B cell (primary cell): Measurements from ENCODE around the gene KLHL30. TPM values are rescaled to one million over a fixed set of nuclear protein-coding genes. Genes with fewer than 3 reads are reported as not detected.

Experiments used
- ATAC-seq: fragments of 200-7000 bp; cut with Tn5 transposase; one replicate; pipeline ENCODE4 v1.10.0; 2021; ENCODE audit warnings: low read depth, mild to moderate bottlenecking, moderate number of reproducible peaks, moderate library complexity
- CTCF ChIA-PET: fragments of 350-600 bp; sonication (Branson Sonifier 250); formaldehyde crosslinking; loops from one replicate; lab custom pipeline; 2021; ENCODE audit warnings: antibody characterized with exemption, inconsistent platforms; lab: Charles Lee
- POLR2A ChIA-PET: fragments of 350-600 bp; sonication (Branson Sonifier 250); formaldehyde crosslinking; loops from one replicate; lab custom pipeline; 2021; ENCODE audit warnings: antibody characterized with exemption; lab: Charles Lee
- DNase-seq: peaks from one replicate; pipeline ENCODE4 v3.0.0; 2013
- H2AFZ ChIP-seq: 2 replicates; pipeline ENCODE4 v1.6.1; 2012; ENCODE audit warnings: mild to moderate bottlenecking, low read depth, low read length; ENCODE audit not compliant: insufficient read depth, poor library complexity, severe bottlenecking
- H3K27ac ChIP-seq, 2 donors: 1 replicate in 1 of 2; 2 replicates in 1 of 2; pipeline ENCODE4 v1.5.1; 2012 to 2013; ENCODE audit warnings: low read length in 2 of 2, mild to moderate bottlenecking in 2 of 2, moderate library complexity in 1 of 2
- H3K27me3 ChIP-seq, 4 experiments: fragments of 200-600 bp in 1 of 4; sonication (generic) in 1 of 4; replicated peaks in 1 of 4; 1 replicate in 2 of 4; 2 replicates in 2 of 4; pipeline versions ENCODE4 v1.6.1 to v1.7.0; 2013 to 2016; ENCODE audit warnings: low read length in 3 of 4, mild to moderate bottlenecking in 2 of 4, mixed read lengths in 1 of 4, moderate library complexity in 1 of 4; ENCODE audit not compliant: insufficient read depth in 4 of 4, control insufficient read depth in 3 of 4; ENCODE audit errors: control extremely low read depth in 1 of 4
- H3K36me3 ChIP-seq, 2 experiments: replicated peaks in 1 of 2; 1 replicate in 1 of 2; 2 replicates in 1 of 2; pipeline versions ENCODE4 v1.6.1 to v1.7.1; 2013; ENCODE audit warnings: low read length in 1 of 2; ENCODE audit not compliant: insufficient read depth in 2 of 2, control insufficient read depth in 1 of 2; ENCODE audit errors: control extremely low read depth in 1 of 2, extremely low read depth in 1 of 2
- H3K4me1 ChIP-seq, 2 donors: fragments of 200-600 bp in 1 of 2; sonication (generic) in 1 of 2; 1 replicate in 1 of 2; 2 replicates in 1 of 2; pipeline versions ENCODE4 v1.5.1 to v1.6.1; 2013 to 2017; ENCODE audit warnings: low read length in 2 of 2; ENCODE audit not compliant: control insufficient read depth in 2 of 2, insufficient read depth in 2 of 2
- H3K4me2 ChIP-seq: replicated peaks from 2 replicates; pipeline ENCODE3; 2012; ENCODE audit warnings: mild to moderate bottlenecking, low read depth, low read length; ENCODE audit not compliant: poor library complexity, severe bottlenecking
- H3K4me3 ChIP-seq, 5 experiments: fragments of 200-600 bp in 1 of 5; sonication (generic) in 1 of 5; 1 replicate in 3 of 5; 2 replicates in 2 of 5; pipeline versions ENCODE4 v1.5.1 to v1.7.0; 2011 to 2016; ENCODE audit warnings: low read length in 4 of 5, mild to moderate bottlenecking in 4 of 5, low read depth in 2 of 5, control low read depth in 1 of 5, moderate library complexity in 1 of 5; ENCODE audit not compliant: insufficient read depth in 1 of 5; ENCODE audit errors: control extremely low read depth in 1 of 5, extremely low read depth in 1 of 5
- H3K79me2 ChIP-seq: fragments of 200-600 bp; sonication (generic); one replicate; pipeline ENCODE4 v1.6.0; 2016; ENCODE audit warnings: low read length; ENCODE audit not compliant: control insufficient read depth, insufficient read depth
- H3K9ac ChIP-seq: fragments of 200-600 bp; sonication (generic); 2 replicates; pipeline ENCODE4 v1.6.1; 2017; ENCODE audit warnings: mild to moderate bottlenecking, low read length, moderate library complexity
- H3K9me3 ChIP-seq, 3 donors: one replicate each; pipeline versions ENCODE4 v1.6.1 to v1.7.1; 2013; ENCODE audit warnings: low read length in 2 of 3; ENCODE audit not compliant: control insufficient read depth in 2 of 3, insufficient read depth in 1 of 3; ENCODE audit errors: control extremely low read depth in 1 of 3
- H4K20me1 ChIP-seq: 2 replicates; pipeline ENCODE4 v1.6.0; 2012; ENCODE audit warnings: mild to moderate bottlenecking, low read length; ENCODE audit not compliant: insufficient read depth, control insufficient read depth, poor library complexity, severe bottlenecking
- H3K27ac Mint-ChIP-seq: one replicate; pipeline ENCODE4 v1.8.0; 2021; ENCODE audit warnings: mixed read lengths
- H3K27me3 Mint-ChIP-seq: one replicate; pipeline ENCODE4 v1.8.0; 2021; ENCODE audit warnings: mixed read lengths
- H3K4me1 Mint-ChIP-seq: one replicate; pipeline ENCODE4 v1.8.0; 2021; ENCODE audit warnings: mixed read lengths
- H3K4me3 Mint-ChIP-seq: one replicate; pipeline ENCODE4 v1.8.0; 2021; ENCODE audit warnings: mixed read lengths
- H3K9me3 Mint-ChIP-seq: one replicate; pipeline ENCODE4 v1.8.0; 2022; ENCODE audit warnings: mixed read lengths; ENCODE audit not compliant: insufficient read depth
- EZH2 ChIP-seq: IDR thresholded peaks from 2 replicates; pipeline ENCODE4 v1.6.1; 2012; ENCODE audit warnings: borderline replicate concordance, low read depth, mild to moderate bottlenecking, moderate library complexity, low read length; ENCODE audit not compliant: insufficient read depth, poor library complexity, severe bottlenecking
- WGBS: methylation state at CpG from one replicate; pipeline ENCODE4 v1.1.5; 2013; ENCODE audit warnings: missing lambda C conversion rate; ENCODE audit not compliant: insufficient coverage; 5-methylcytosine and 5-hydroxymethylcytosine counted together
- intact Hi-C: fragments of 100-400 bp; cut with micrococcal nuclease; formaldehyde crosslinking; loops from one replicate; pipeline ENCODE4 v1.10.0; 2022
- polyA plus RNA-seq: library from polyadenylated mRNA; depleted of rRNA; stranded (reverse); fragments of >200 nt; gene quantifications from 2 replicates; pipeline ENCODE4 v1.2.3, GENCODE V29; 2012
- total RNA-seq, 2 donors: library from RNA; stranded (reverse); fragments of 120-200 nt in 1 of 2; gene quantifications; 1 replicate in 1 of 2; 2 replicates in 1 of 2; pipeline versions ENCODE4 v1.2.3 to v1.2.4, GENCODE V29; 2013 to 2022
- TF ChIP-seq, protein P1 (sequence below): fragments of 200-600 bp; IDR thresholded peaks from one replicate; pipeline ENCODE4 v1.8.0; 2022; ENCODE audit warnings: antibody characterized with exemption, mild to moderate bottlenecking

KLHL30 gene
- total and polyA plus RNA-seq, 2 donors (not counting 1 experiment from before 2014, with no cell fraction given), result not detected

- TF ChIP-seq EZH2, result no peak
- TF ChIP-seq, protein P1, sequence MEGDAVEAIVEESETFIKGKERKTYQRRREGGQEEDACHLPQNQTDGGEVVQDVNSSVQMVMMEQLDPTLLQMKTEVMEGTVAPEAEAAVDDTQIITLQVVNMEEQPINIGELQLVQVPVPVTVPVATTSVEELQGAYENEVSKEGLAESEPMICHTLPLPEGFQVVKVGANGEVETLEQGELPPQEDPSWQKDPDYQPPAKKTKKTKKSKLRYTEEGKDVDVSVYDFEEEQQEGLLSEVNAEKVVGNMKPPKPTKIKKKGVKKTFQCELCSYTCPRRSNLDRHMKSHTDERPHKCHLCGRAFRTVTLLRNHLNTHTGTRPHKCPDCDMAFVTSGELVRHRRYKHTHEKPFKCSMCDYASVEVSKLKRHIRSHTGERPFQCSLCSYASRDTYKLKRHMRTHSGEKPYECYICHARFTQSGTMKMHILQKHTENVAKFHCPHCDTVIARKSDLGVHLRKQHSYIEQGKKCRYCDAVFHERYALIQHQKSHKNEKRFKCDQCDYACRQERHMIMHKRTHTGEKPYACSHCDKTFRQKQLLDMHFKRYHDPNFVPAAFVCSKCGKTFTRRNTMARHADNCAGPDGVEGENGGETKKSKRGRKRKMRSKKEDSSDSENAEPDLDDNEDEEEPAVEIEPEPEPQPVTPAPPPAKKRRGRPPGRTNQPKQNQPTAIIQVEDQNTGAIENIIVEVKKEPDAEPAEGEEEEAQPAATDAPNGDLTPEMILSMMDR, result no peak
- ChIA-PET POLR2A (no interaction called here), CTCF (no interaction called here)
- H3K79me2 ChIP-seq, result no peaks in the 10 kb centered on the region
- Mint-ChIP-seq H3K4me3 (no peak overlapping the region), H3K27me3 (no peaks in the 10 kb centered on the region), H3K4me1 (no peaks in the 10 kb centered on the region), H3K27ac (no peak overlapping the region), H3K9me3 (no peaks in the 10 kb centered on the region)
- no peak for DNase-seq
- H3K4me2 ChIP-seq, result no peak overlapping the region
- H3K27ac ChIP-seq, result no peak overlapping the region
- no peaks in the 10 kb centered on the region for H3K9me3 ChIP-seq
- ATAC-seq, result no peak
- whole genome bisulfite sequencing, result 97% methylated on average over 13 of the region's 14 CpGs
- H3K9ac ChIP-seq, result no peak overlapping the region
- no peaks in the 10 kb centered on the region for H3K36me3 ChIP-seq
- no peak overlapping the region for H2AFZ ChIP-seq
- no peaks in the 10 kb centered on the region for H3K27me3 ChIP-seq
- peaks cover 0 to 5% of the 10 kb centered on the region in 2 donors for H3K4me1 ChIP-seq
- H4K20me1 ChIP-seq, result no peaks in the 10 kb centered on the region
- intact Hi-C loops, result no loop called here
- H3K4me3 ChIP-seq, result no peak overlapping the region
These were observed 6.6 kb upstream of the KLHL30 start for GRCh38 chr2:238131761-238132462.
